ENCODE data around the gene SUGT1. TPM values are rescaled to one million over a fixed set of nuclear protein-coding genes. Genes with fewer than 3 reads are reported as not detected.

The SUGT1 gene
- total and polyA plus RNA-seq, 10 of the 15 experiments (the other 5 are each of a cell fraction or from before 2014, with no cell fraction given), result 46.7 to 122 (median 77.3) TPM

- H3K36me3 ChIP-seq (ENCODE audit: control insufficient read depth in 2 of 2, insufficient read depth in 2 of 2, low read length in 1 of 2), result no peaks in the 10 kb centered on the region
- ChIA-PET RAD21 (ENCODE audit: unreplicated experiment) (interaction anchor here (0.8 to 3.4 kb wide), 14 partner anchors 11 to 85 kb away, joined by 3 to 46 read pairs (median 5); partner anchors contain the start of gene SUGT1), SMC1A (ENCODE audit: uncharacterized antibody, unreplicated experiment) (interaction anchor here (0.8 to 9.0 kb wide), 16 partner anchors 8 to 140 kb away, joined by 3 to 134 read pairs (median 4); no protein-coding TSS in a partner anchor), POLR2A (interaction anchor here (1.0 to 1.6 kb wide), 6 partner anchors 9 to 75 kb away, joined by 3 to 5 read pairs (median 4); no protein-coding TSS in a partner anchor), CTCF (interaction anchor here (0.6 to 10.0 kb wide), 17 partner anchors 11 to 230 kb away, joined by 3 to 78 read pairs (median 4); no protein-coding TSS in a partner anchor)
- no peaks in the 10 kb centered on the region for H4K20me1 ChIP-seq (ENCODE audit: control insufficient read depth, insufficient read depth)
- H3K4me3 ChIP-seq, result no peak overlapping the region
- no TSS peak for BruUV-seq (replicated peaks)
- in situ Hi-C loops (cut with MboI), result no loop called here
- ATAC-seq (no peak), FAIRE-seq (no peak), DNase-seq (ENCODE audit: low read depth, low spot score) (no peak)
- H3K9me3 ChIP-seq (replicated peaks; ENCODE audit: control insufficient read depth, insufficient read depth, low read length), result no peaks in the 10 kb centered on the region
- intact Hi-C loops (cut with micrococcal nuclease; ENCODE audit: unreplicated experiment), result loop anchor here (2.0 kb wide), 1 partner anchor 73 kb away; no protein-coding TSS in a partner anchor
- 1% methylated on average over 4 of the region's 4 CpGs for WGBS (ENCODE audit: insufficient coverage, insufficient replicate concordance, low lambda C conversion rate, missing lambda C conversion rate)
- TF ChIP-seq TCF3 (IDR thresholded peaks at IDR 0.05; ENCODE audit: borderline replicate concordance, insufficient read depth, low read depth, low read length) (no peak), BACH1 (IDR thresholded peaks at IDR 0.05; ENCODE audit: borderline replicate concordance) (no peak), SMC3 (IDR thresholded peaks at IDR 0.05; ENCODE audit: borderline replicate concordance, low read length) (no peak)
- no peak overlapping the region for H3K4me2 ChIP-seq (ENCODE audit: control insufficient read depth, insufficient read depth)
- H3K9ac ChIP-seq (ENCODE audit: control insufficient read depth, insufficient read depth, low read length), result no peak overlapping the region
- H3K4me1 ChIP-seq (ENCODE audit: control insufficient read depth, insufficient read depth, low read length), result no peaks in the 10 kb centered on the region; the same call in 1 of the 2 replicates
- peaks cover 2 to 14% of the 10 kb centered on the region in 2 experiments; a peak in 3 of 4 replicates for H3K27me3 ChIP-seq (replicated peaks in 1 of 2; ENCODE audit: control insufficient read depth in 2 of 2, insufficient read depth in 2 of 2, low read length in 1 of 2)
- no peaks in the 10 kb centered on the region for H3K79me2 ChIP-seq (ENCODE audit: control insufficient read depth, insufficient read depth, low read length)
- no peak overlapping the region for H3K27ac ChIP-seq (ENCODE audit: control insufficient read depth, insufficient read depth)
- H2AFZ ChIP-seq (ENCODE audit: control insufficient read depth, low read depth, low read length), result no peak overlapping the region
Observed at GRCh38 chr13:52737965-52738364, 85.3 kb downstream of the SUGT1 start.

DNA sequence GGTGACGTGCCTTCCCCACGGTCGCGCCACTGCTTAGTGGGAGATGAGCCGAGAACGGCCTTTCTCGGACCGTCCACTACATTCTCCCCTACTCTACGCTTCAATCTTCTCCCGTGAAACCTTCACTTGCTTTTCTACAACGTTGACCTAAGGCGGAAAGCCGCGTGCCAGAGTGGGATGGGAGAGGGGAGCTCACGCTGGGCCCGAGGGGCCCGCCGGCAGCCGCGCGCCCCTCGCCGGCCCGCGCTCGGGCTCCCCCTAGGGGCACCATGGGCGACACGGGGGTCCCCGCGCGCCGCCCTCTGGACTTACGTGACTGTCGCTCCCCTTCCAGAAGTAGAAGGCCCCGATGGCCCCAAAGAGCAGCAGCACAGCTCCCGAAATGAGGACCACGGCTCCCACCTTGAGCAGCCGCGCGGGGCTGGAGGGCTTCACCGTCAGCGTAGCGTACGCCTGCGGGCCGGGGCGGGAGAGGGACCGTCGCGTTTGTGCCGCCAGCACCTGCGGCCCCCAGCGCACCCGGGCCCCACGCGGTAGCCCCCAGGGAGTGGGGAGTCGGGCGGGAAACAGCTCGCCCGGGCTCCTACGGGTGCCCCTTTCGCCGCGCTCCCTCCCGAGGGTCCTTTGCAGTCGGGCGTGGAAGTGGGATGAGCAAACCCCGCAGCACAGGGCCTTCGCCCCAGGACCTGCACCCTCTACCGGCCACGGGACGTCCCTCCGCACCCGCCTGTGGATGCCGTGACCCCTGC lies 86.3 kb downstream of the SUGT1 start:
- no peak overlapping the region for H2AFZ ChIP-seq (ENCODE audit: control insufficient read depth, low read depth, low read length)
- peak; percentile 27 to 42 (median 27); a peak in 4 of 6 replicates for TF ChIP-seq CTCF (IDR thresholded peaks at IDR 0.05 in 2 of 3, conservative IDR thresholded peaks at IDR 0.05 in 1 of 3; ENCODE audit: control insufficient read depth in 2 of 3, extremely low read depth in 1 of 3, insufficient read depth in 1 of 3, low read depth in 3 of 3, low read length in 3 of 3)
- TF ChIP-seq GATAD2B (conservative IDR thresholded peaks at IDR 0.05; ENCODE audit: low read depth), result peak; percentile 52; the same call in 1 of the 2 replicates
- 0 out of 2 replicates have a peak, but pooled peaks have one; percentile 49 for TF ChIP-seq DPF2 (IDR thresholded peaks at IDR 0.05)
- TF ChIP-seq NR2F1 (conservative IDR thresholded peaks at IDR 0.05), result 0 out of 2 replicates have a peak, but pooled peaks have one; percentile 13
- TF ChIP-seq SP1 (IDR thresholded peaks at IDR 0.05; ENCODE audit: low read depth, low read length), result no peak

More for the DNA sequence above, 86.3 kb downstream of the SUGT1 start:
- Histone ChIP-seq H3K4me2 (ENCODE audit: control insufficient read depth, insufficient read depth) (peak overlapping the region; percentile 48; the same call in 1 of the 2 replicates), H4K20me1 (ENCODE audit: control insufficient read depth, insufficient read depth) (no peaks in the 10 kb centered on the region), H3K27ac (ENCODE audit: control insufficient read depth, insufficient read depth) (no peak overlapping the region), H3K27me3 (replicated peaks in 1 of 2; ENCODE audit: control insufficient read depth in 2 of 2, insufficient read depth in 2 of 2, low read length in 1 of 2) (peaks cover 2 to 14% of the 10 kb centered on the region in 2 experiments; a peak in 3 of 4 replicates), H3K9ac (ENCODE audit: control insufficient read depth, insufficient read depth, low read length) (no peak overlapping the region), H3K36me3 (ENCODE audit: control insufficient read depth in 2 of 2, insufficient read depth in 2 of 2, low read length in 1 of 2) (no peaks in the 10 kb centered on the region), H3K9me3 (replicated peaks; ENCODE audit: control insufficient read depth, insufficient read depth, low read length) (no peaks in the 10 kb centered on the region), H3K4me1 (ENCODE audit: control insufficient read depth, insufficient read depth, low read length) (no peaks in the 10 kb centered on the region; the same call in 1 of the 2 replicates), H3K79me2 (ENCODE audit: control insufficient read depth, insufficient read depth, low read length) (no peaks in the 10 kb centered on the region), H3K4me3 (no peak overlapping the region)
- WGBS (ENCODE audit: insufficient coverage, insufficient replicate concordance, low lambda C conversion rate, missing lambda C conversion rate), result 42% methylated on average over 55 of the region's 75 CpGs
- intact Hi-C loops (cut with micrococcal nuclease; ENCODE audit: unreplicated experiment) (loop anchor here (2.0 kb wide), 1 partner anchor 74 kb away; no protein-coding TSS in a partner anchor), in situ Hi-C loops (cut with MboI) (no loop called here)
- ChIA-PET POLR2A (interaction anchor here (1.4 kb wide), 1 partner anchor 74 kb away, joined by 3 read pairs; no protein-coding TSS in a partner anchor), RAD21 (ENCODE audit: unreplicated experiment) (interaction anchor here (1.0 to 3.4 kb wide), 9 partner anchors 12 to 86 kb away, joined by 3 to 46 read pairs (median 8); partner anchors contain the start of gene SUGT1), CTCF (interaction anchor here (0.8 to 10.0 kb wide), 10 partner anchors 12 to 123 kb away, joined by 3 to 78 read pairs (median 4); no protein-coding TSS in a partner anchor), SMC1A (ENCODE audit: uncharacterized antibody, unreplicated experiment) (interaction anchor here (0.7 to 9.0 kb wide), 12 partner anchors 12 to 131 kb away, joined by 3 to 134 read pairs (median 8); no protein-coding TSS in a partner anchor)
- FAIRE-seq, result no peak
- DNase-seq (ENCODE audit: low read depth, low spot score), result no peak
- ATAC-seq, result peak; percentile 68
- no TSS peak for BruUV-seq (replicated peaks)

Data from GM12878 (cell line).